ELR (cell line): ENCODE results near the gene KATNA1.
"Not testable (repeated sequence)": the region's sequence is repeated elsewhere in the genome, so short reads cannot be mapped to it uniquely, and the experiment has no call there.

ENCODE experiments used
- DNase-seq: peaks from one replicate; pipeline ENCODE4 v3.0.0-alpha.2; 2015; ENCODE audit warnings: low read depth

KATNA1 gene

GRCh38 chr6:149648148-149649145, at the start of gene KATNA1:
TSS of gene KATNA1 (minus strand) at chr6:149648714. CDS start at chr6:149638547, 10,167 bp downstream.
- DNase-seq = peak; percentile 90

GRCh38 chr6:149698175-149698574, 49.7 kb upstream of the KATNA1 start:
- DNase-seq = no peak

GRCh38 chr6:149696901-149697300, 48.4 kb upstream of the KATNA1 start:
- peak; percentile 43 for DNase-seq

- DNase-seq = no peak
Observed at GRCh38 chr6:149694921-149695320, 46.4 kb upstream of the KATNA1 start.

GRCh38 chr6:149691201-149691600, 42.7 kb upstream of the KATNA1 start:
- DNase-seq = no peak

GRCh38 chr6:149686230-149686629, 37.7 kb upstream of the KATNA1 start:
- DNase-seq = no peak

- DNase-seq = no peak
Observed at GRCh38 chr6:149683256-149683859, 34.8 kb upstream of the KATNA1 start.

- not testable (repeated sequence) for DNase-seq
Observed at GRCh38 chr6:149681845-149682244, 33.3 kb upstream of the KATNA1 start.

- no peak for DNase-seq
Observed at GRCh38 chr6:149681209-149681608, 32.7 kb upstream of the KATNA1 start.

- no peak for DNase-seq
Observed at GRCh38 chr6:149680503-149680902, 32.0 kb upstream of the KATNA1 start.

GRCh38 chr6:149672265-149672664, 23.8 kb upstream of the KATNA1 start:
- not testable (repeated sequence) for DNase-seq

GRCh38 chr6:149660028-149660427, 11.5 kb upstream of the KATNA1 start:
- DNase-seq = no peak

- DNase-seq = no peak
Observed at GRCh38 chr6:149657441-149657840, 8.9 kb upstream of the KATNA1 start.

GRCh38 chr6:149651056-149651455, 2.5 kb upstream of the KATNA1 start:
- DNase-seq = no peak

GRCh38 chr6:149646599-149646998, 1.9 kb downstream of the KATNA1 start:
- DNase-seq = no peak

GRCh38 chr6:149642829-149643580, 5.5 kb downstream of the KATNA1 start:
- peak; percentile 5 for DNase-seq

- peak; percentile 73 for DNase-seq
Observed at GRCh38 chr6:149636124-149636523, 12.4 kb downstream of the KATNA1 start.

GRCh38 chr6:149634315-149634714, 14.2 kb downstream of the KATNA1 start:
- no peak for DNase-seq

- DNase-seq = no peak
Observed at GRCh38 chr6:149628875-149629510, 19.5 kb downstream of the KATNA1 start.

- DNase-seq = no peak
Observed at GRCh38 chr6:149627672-149628071, 20.8 kb downstream of the KATNA1 start.

GRCh38 chr6:149615805-149616204, 32.7 kb downstream of the KATNA1 start:
- DNase-seq = no peak

- DNase-seq = peak; percentile 23
Observed at GRCh38 chr6:149614337-149614736, 34.2 kb downstream of the KATNA1 start.
